Measurements from ENCODE around the gene C19orf47.
A peak's percentile ranks its signal among the peaks of the same experiment; 100 is the strongest.

C19orf47 gene

GRCh38 chr19:40348125-40348913 lies at the start of gene C19orf47, which contains the start of gene PLD3:
Gene C19orf47, minus strand, starts transcription at chr19:40348397. Its CDS starts 6,540 bp downstream, at chr19:40341857.
Gene PLD3, plus strand, starts transcription at chr19:40348695. Its CDS starts 17,789 bp downstream, at chr19:40366484.
- DNase-seq (ENCODE audit: low spot score): peak; percentile 99

- no peak for DNase-seq (ENCODE audit: low spot score)
These were observed 49.3 kb upstream of the C19orf47 start for GRCh38 chr19:40397568-40397906.

GRCh38 chr19:40396886-40397567 lies 48.8 kb upstream of the C19orf47 start:
- DNase-seq (ENCODE audit: low spot score): no peak

- DNase-seq (ENCODE audit: low spot score): no peak
These were observed 47.8 kb upstream of the C19orf47 start for GRCh38 chr19:40395956-40396355.

- DNase-seq (ENCODE audit: low spot score): no peak
These were observed 46.6 kb upstream of the C19orf47 start for GRCh38 chr19:40394816-40395210.

GRCh38 chr19:40393894-40394815 lies 46.0 kb upstream of the C19orf47 start:
- DNase-seq (ENCODE audit: low spot score): no peak

- no peak for DNase-seq (ENCODE audit: low spot score)
These were observed 44.8 kb upstream of the C19orf47 start for GRCh38 chr19:40392894-40393517.

GRCh38 chr19:40392123-40392522 lies 43.9 kb upstream of the C19orf47 start:
- DNase-seq (ENCODE audit: low spot score): no peak

GRCh38 chr19:40390084-40390742 lies 42.0 kb upstream of the C19orf47 start, which contains the start of gene HIPK4:
Gene HIPK4, minus strand, starts transcription at chr19:40390181. Its CDS starts 279 bp downstream, at chr19:40389902.
- no peak for DNase-seq (ENCODE audit: low spot score)

GRCh38 chr19:40389404-40390083 lies 41.3 kb upstream of the C19orf47 start:
- DNase-seq (ENCODE audit: low spot score): no peak

GRCh38 chr19:40388481-40388880 lies 40.3 kb upstream of the C19orf47 start:
- no peak for DNase-seq (ENCODE audit: low spot score)

GRCh38 chr19:40387155-40387554 lies 39.0 kb upstream of the C19orf47 start:
- no peak for DNase-seq (ENCODE audit: low spot score)

- no peak for DNase-seq (ENCODE audit: low spot score)
These were observed 35.6 kb upstream of the C19orf47 start for GRCh38 chr19:40383668-40384248.

GRCh38 chr19:40381321-40381720 lies 33.1 kb upstream of the C19orf47 start:
- no peak for DNase-seq (ENCODE audit: low spot score)

- no peak for DNase-seq (ENCODE audit: low spot score)
These were observed 32.2 kb upstream of the C19orf47 start for GRCh38 chr19:40380199-40381037.

- no peak for DNase-seq (ENCODE audit: low spot score)
These were observed 31.4 kb upstream of the C19orf47 start for GRCh38 chr19:40379446-40380198.

GRCh38 chr19:40378509-40378908 lies 30.3 kb upstream of the C19orf47 start:
- DNase-seq (ENCODE audit: low spot score): no peak

GRCh38 chr19:40377876-40378385 lies 29.7 kb upstream of the C19orf47 start:
- no peak for DNase-seq (ENCODE audit: low spot score)

Data from putamen (tissue), 1 donor.